A549 (cell line): Measurements from ENCODE around the gene SETBP1. TPM values are rescaled to one million over a fixed set of nuclear protein-coding genes. Genes with fewer than 3 reads are reported as not detected.

Source experiments
- ATAC-seq, 2 experiments: fragments of 200-7000 bp in 1 of 2; fragments of >200 bp in 1 of 2; cut with Nextera tagmentation in 1 of 2; cut with Tn5 transposase in 1 of 2; 3 replicates each; pipeline versions ENCODE4 v1.8.0 to v1.9.1; 2018 to 2020; ENCODE audit warnings: mild to moderate bottlenecking in 1 of 2, moderate library complexity in 1 of 2
- CTCF ChIA-PET: fragments of 300-600 bp; sonication (Branson Sonifier 250); formaldehyde crosslinking; extraction: SDS; loops from one replicate; lab custom pipeline; 2021; ENCODE audit warnings: antibody characterized with exemption, inconsistent platforms; lab: Yijun Ruan, JAX
- POLR2A ChIA-PET: fragments of 350-600 bp; formaldehyde crosslinking; extraction: SDS; loops from one replicate; lab custom pipeline; 2021; ENCODE audit warnings: antibody characterized with exemption, inconsistent platforms; lab: Yijun Ruan, JAX
- DNase-seq, 2 experiments: peaks; one replicate each; pipeline versions ENCODE4 v3.0.0 to v3.0.0-alpha.2; 2011 to 2016; ENCODE audit warnings: low read depth in 1 of 2, low spot score in 1 of 2
- FAIRE-seq: peaks from 2 replicates; lab custom pipeline; 2011; peaks lifted over from hg19 to GRCh38; lab: Jason Lieb, UNC
- H3K27ac ChIP-seq, 2 experiments: fragments of >200 bp; sonication (Bioruptor Twin); formaldehyde crosslinking; 3 replicates each; pipeline ENCODE4 v1.5.1; 2016 to 2017
- H3K4me1 ChIP-seq: fragments of >200 bp; sonication (Bioruptor Twin); formaldehyde crosslinking; 3 replicates; pipeline ENCODE4 v1.6.1; 2016
- H3K4me2 ChIP-seq: fragments of >200 bp; sonication (Bioruptor Twin); formaldehyde crosslinking; 3 replicates; pipeline ENCODE4 v1.6.1; 2016
- H3K4me3 ChIP-seq: fragments of >200 bp; sonication (Bioruptor Twin); formaldehyde crosslinking; 3 replicates; pipeline ENCODE4 v1.5.1; 2016
- H3K9me3 ChIP-seq: fragments of >200 bp; sonication (Bioruptor Twin); formaldehyde crosslinking; 3 replicates; pipeline ENCODE4 v1.6.1; 2016
- BHLHE40 ChIP-seq: IDR thresholded peaks from 2 replicates; pipeline ENCODE4 v1.6.1; 2012; ENCODE audit warnings: low read depth, low read length, inconsistent platforms
- CBX2 ChIP-seq: fragments of 200-600 bp; sonication (generic); IDR thresholded peaks from 2 replicates; pipeline ENCODE4 v1.6.1; 2016; ENCODE audit warnings: low read depth, mild to moderate bottlenecking, borderline replicate concordance
- CEBPB ChIP-seq, 2 experiments: fragments of >200 bp in 1 of 2; sonication (Bioruptor Twin) in 1 of 2; formaldehyde crosslinking in 1 of 2; IDR thresholded peaks; 2 replicates each; pipeline ENCODE4 v1.6.1; 2012 to 2016
- CHD2 ChIP-seq: fragments of 150-350 bp; IDR thresholded peaks from 2 replicates; pipeline ENCODE4 v1.6.1; 2014; ENCODE audit warnings: low read length; ENCODE audit not compliant: partially characterized antibody
- EP300 ChIP-seq, 2 experiments: fragments of >200 bp; sonication (Bioruptor Twin); formaldehyde crosslinking; IDR thresholded peaks; 2 replicates in 1 of 2; 3 replicates in 1 of 2; pipeline ENCODE4 v1.6.1; 2016 to 2017
- FOSL2 ChIP-seq, 2 experiments: fragments of 450-650 bp in 1 of 2; fragments of >200 bp in 1 of 2; sonication (Bioruptor Twin) in 1 of 2; formaldehyde crosslinking; IDR thresholded peaks; 2 replicates each; pipeline versions ENCODE4 v1.5.0 to v1.6.1; 2016 to 2020; ENCODE audit warnings: mild to moderate bottlenecking in 1 of 2, moderate library complexity in 1 of 2
- GATA3 ChIP-seq: IDR thresholded peaks from 2 replicates; pipeline ENCODE4 v1.6.1; 2012; ENCODE audit warnings: borderline replicate concordance
- HDAC2 ChIP-seq: fragments of 200-600 bp; sonication (generic); IDR thresholded peaks from 2 replicates; pipeline ENCODE4 v1.6.1; 2016
- HEYL ChIP-seq: fragments of 250-450 bp; sonication (Bioruptor Pico); IDR thresholded peaks from 2 replicates; pipeline ENCODE4 v1.8.0; 2021; ENCODE audit warnings: mild to moderate bottlenecking, moderate library complexity
- HOXB13 ChIP-seq: fragments of 250-450 bp; sonication (Bioruptor Pico); IDR thresholded peaks from 2 replicates; pipeline ENCODE4 v1.5.0; 2020; ENCODE audit warnings: low read depth, mild to moderate bottlenecking, moderate library complexity
- KDM5A ChIP-seq: fragments of 200-600 bp; sonication (generic); IDR thresholded peaks from 2 replicates; pipeline ENCODE4 v1.6.1; 2016; ENCODE audit warnings: antibody characterized with exemption, mild to moderate bottlenecking
- MAFK ChIP-seq: fragments of 450-650 bp; IDR thresholded peaks from 2 replicates; pipeline ENCODE4 v1.6.1; 2014; ENCODE audit not compliant: partially characterized antibody
- MYC ChIP-seq: IDR thresholded peaks from 2 replicates; pipeline ENCODE4 v1.6.1; 2012; ENCODE audit warnings: mild to moderate bottlenecking, inconsistent platforms, low read length, improper control_type of control experiment, borderline replicate concordance
- NFE2L2 ChIP-seq: fragments of 150-350 bp; conservative IDR thresholded peaks from 2 replicates; pipeline ENCODE4 v1.6.1; 2014; ENCODE audit warnings: low read length
- PHF8 ChIP-seq: fragments of 200-600 bp; sonication (generic); IDR thresholded peaks from 2 replicates; pipeline ENCODE4 v1.6.1; 2016; ENCODE audit warnings: low read depth, mild to moderate bottlenecking, antibody characterized with exemption, moderate library complexity, borderline replicate concordance
- POLR2AphosphoS2 ChIP-seq: conservative IDR thresholded peaks from 2 replicates; pipeline ENCODE4 v1.6.1; 2012; ENCODE audit warnings: low read length, improper control_type of control experiment, inconsistent platforms
- RAD21 ChIP-seq, 2 experiments: fragments of >200 bp in 1 of 2; sonication (Bioruptor Twin) in 1 of 2; formaldehyde crosslinking in 1 of 2; IDR thresholded peaks in 1 of 2; conservative IDR thresholded peaks in 1 of 2; 2 replicates in 1 of 2; 3 replicates in 1 of 2; pipeline ENCODE4 v1.6.1; 2012 to 2018; ENCODE audit warnings: inconsistent platforms in 1 of 2
- RARB ChIP-seq: fragments of 250-450 bp; sonication (Bioruptor Pico); IDR thresholded peaks from 2 replicates; pipeline ENCODE4 v1.8.0; 2021; ENCODE audit warnings: mild to moderate bottlenecking, moderate library complexity
- RFX5 ChIP-seq: fragments of 450-650 bp; IDR thresholded peaks from 2 replicates; pipeline ENCODE4 v1.7.1; 2014; ENCODE audit warnings: antibody characterized with exemption, mild to moderate bottlenecking, moderate library complexity
- TFCP2L1 ChIP-seq: fragments of 250-450 bp; sonication (Bioruptor Pico); IDR thresholded peaks from 2 replicates; pipeline ENCODE4 v1.5.0; 2021; ENCODE audit warnings: mild to moderate bottlenecking
- ZFP36 ChIP-seq: fragments of 450-650 bp; IDR thresholded peaks from 2 replicates; pipeline ENCODE4 v1.6.1; 2014; ENCODE audit warnings: borderline replicate concordance; ENCODE audit not compliant: partially characterized antibody
- WGBS: methylation state at CpG from one replicate; pipeline ENCODE4 v1.1.6; 2017; ENCODE audit errors: missing lambda C conversion rate; 5-methylcytosine and 5-hydroxymethylcytosine counted together
- polyA plus RNA-seq, 4 experiments: library from polyadenylated mRNA; depleted of rRNA in 3 of 4; stranded (reverse); fragments of >200 nt; fragmentation: RNase III in 1 of 4; extraction: RNeasy Plus Mini Kit Qiagen cat#74134 plus additional on column Dnase treatment in 1 of 4; gene quantifications; 2 replicates in 3 of 4; 3 replicates in 1 of 4; pipeline ENCODE4 v1.2.3, GENCODE V29; 2011 to 2017
- TF ChIP-seq, protein P1 (sequence below): fragments of 250-450 bp; sonication (Bioruptor Pico); IDR thresholded peaks from 2 replicates; pipeline ENCODE4 v1.5.0; 2021; ENCODE audit warnings: mild to moderate bottlenecking, moderate library complexity, borderline replicate concordance
- TF ChIP-seq, protein P2 (sequence below): fragments of 200-600 bp; sonication (generic); IDR thresholded peaks from 2 replicates; pipeline ENCODE4 v1.6.1; 2016; ENCODE audit warnings: antibody characterized with exemption, mild to moderate bottlenecking, moderate library complexity
- TF ChIP-seq, protein P3 (sequence below): fragments of 250-450 bp; sonication (Bioruptor Pico); IDR thresholded peaks from 2 replicates; pipeline ENCODE4 v1.5.0; 2020; ENCODE audit warnings: low read depth, mild to moderate bottlenecking, moderate library complexity
- TF ChIP-seq, protein P4 (sequence below): fragments of 150-350 bp; IDR thresholded peaks from 2 replicates; pipeline ENCODE4 v1.6.1; 2014; ENCODE audit warnings: low read depth, mild to moderate bottlenecking, low read length
- TF ChIP-seq, protein P5 (sequence below): fragments of >200 bp; sonication (Bioruptor Twin); formaldehyde crosslinking; IDR thresholded peaks from 3 replicates; pipeline ENCODE4 v1.6.1; 2016
- TF ChIP-seq, protein P6 (sequence below): IDR thresholded peaks from 2 replicates; pipeline ENCODE4 v1.6.1; 2012

The SETBP1 gene
- polyA plus RNA-seq, 2 of the 4 experiments (the other 2 are of a cell fraction): 0.50 to 1.9 TPM

DNA sequence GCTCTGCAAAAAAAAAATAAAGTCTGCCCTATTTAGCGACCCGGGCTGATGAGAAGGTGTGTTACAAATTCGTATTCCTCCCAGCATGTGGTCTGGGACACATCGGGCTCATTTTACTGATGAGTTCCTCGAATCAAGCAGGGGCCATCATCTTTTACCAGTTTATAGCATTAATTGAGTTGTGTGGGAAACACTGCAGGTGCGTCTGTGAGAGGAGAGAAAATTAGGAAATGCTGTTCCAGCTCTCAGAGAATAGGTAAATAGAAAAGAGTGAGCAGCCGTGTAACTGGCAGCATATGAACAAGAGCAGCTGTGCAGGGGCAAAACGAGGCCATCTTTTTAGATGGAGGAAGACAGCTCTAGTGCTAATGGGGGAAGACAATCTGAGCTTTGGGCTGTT lies 216.7 kb downstream of the SETBP1 start (continued):
- TF ChIP-seq, protein P1, sequence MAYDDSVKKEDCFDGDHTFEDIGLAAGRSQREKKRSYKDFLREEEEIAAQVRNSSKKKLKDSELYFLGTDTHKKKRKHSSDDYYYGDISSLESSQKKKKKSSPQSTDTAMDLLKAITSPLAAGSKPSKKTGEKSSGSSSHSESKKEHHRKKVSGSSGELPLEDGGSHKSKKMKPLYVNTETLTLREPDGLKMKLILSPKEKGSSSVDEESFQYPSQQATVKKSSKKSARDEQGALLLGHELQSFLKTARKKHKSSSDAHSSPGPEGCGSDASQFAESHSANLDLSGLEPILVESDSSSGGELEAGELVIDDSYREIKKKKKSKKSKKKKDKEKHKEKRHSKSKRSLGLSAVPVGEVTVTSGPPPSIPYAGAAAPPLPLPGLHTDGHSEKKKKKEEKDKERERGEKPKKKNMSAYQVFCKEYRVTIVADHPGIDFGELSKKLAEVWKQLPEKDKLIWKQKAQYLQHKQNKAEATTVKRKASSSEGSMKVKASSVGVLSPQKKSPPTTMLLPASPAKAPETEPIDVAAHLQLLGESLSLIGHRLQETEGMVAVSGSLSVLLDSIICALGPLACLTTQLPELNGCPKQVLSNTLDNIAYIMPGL: no peak

DNA sequence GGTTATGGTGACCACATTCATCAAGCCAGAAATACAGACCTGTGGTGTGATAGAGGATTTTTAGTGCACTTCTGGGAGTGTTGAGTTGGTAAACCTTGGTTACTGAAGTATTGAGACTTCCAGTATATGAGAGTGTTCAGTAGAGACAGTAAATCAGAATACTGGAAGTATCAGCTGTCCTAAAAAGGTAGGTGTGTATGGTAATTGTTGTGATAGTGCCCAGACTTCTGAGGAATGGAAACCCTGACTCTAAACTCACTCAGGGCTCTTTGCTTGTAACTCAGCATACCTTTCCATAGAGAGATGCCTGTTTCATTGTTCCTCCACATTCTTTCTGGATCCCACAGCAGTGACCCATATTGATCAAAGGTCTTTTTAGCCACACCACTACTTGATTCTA lies 217.1 kb downstream of the SETBP1 start:
- ChIA-PET POLR2A (no interaction called here), CTCF (no interaction called here)
- no peak for TF ChIP-seq RFX5
- no peak for TF ChIP-seq ZFP36
- no peak for TF ChIP-seq MYC
- no peak for TF ChIP-seq RARB
- no peak for TF ChIP-seq PHF8
- TF ChIP-seq CBX2: no peak
- no peak for TF ChIP-seq EP300 (IDR thresholded peaks at IDR 0.05)
- no peak for TF ChIP-seq TFCP2L1 (CRISPR knock-in tag)
- no peak for TF ChIP-seq BHLHE40
- TF ChIP-seq, protein P2, sequence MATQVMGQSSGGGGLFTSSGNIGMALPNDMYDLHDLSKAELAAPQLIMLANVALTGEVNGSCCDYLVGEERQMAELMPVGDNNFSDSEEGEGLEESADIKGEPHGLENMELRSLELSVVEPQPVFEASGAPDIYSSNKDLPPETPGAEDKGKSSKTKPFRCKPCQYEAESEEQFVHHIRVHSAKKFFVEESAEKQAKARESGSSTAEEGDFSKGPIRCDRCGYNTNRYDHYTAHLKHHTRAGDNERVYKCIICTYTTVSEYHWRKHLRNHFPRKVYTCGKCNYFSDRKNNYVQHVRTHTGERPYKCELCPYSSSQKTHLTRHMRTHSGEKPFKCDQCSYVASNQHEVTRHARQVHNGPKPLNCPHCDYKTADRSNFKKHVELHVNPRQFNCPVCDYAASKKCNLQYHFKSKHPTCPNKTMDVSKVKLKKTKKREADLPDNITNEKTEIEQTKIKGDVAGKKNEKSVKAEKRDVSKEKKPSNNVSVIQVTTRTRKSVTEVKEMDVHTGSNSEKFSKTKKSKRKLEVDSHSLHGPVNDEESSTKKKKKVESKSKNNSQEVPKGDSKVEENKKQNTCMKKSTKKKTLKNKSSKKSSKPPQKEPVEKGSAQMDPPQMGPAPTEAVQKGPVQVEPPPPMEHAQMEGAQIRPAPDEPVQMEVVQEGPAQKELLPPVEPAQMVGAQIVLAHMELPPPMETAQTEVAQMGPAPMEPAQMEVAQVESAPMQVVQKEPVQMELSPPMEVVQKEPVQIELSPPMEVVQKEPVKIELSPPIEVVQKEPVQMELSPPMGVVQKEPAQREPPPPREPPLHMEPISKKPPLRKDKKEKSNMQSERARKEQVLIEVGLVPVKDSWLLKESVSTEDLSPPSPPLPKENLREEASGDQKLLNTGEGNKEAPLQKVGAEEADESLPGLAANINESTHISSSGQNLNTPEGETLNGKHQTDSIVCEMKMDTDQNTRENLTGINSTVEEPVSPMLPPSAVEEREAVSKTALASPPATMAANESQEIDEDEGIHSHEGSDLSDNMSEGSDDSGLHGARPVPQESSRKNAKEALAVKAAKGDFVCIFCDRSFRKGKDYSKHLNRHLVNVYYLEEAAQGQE: no peak
- no peak for TF ChIP-seq MAFK
- TF ChIP-seq, protein P3, sequence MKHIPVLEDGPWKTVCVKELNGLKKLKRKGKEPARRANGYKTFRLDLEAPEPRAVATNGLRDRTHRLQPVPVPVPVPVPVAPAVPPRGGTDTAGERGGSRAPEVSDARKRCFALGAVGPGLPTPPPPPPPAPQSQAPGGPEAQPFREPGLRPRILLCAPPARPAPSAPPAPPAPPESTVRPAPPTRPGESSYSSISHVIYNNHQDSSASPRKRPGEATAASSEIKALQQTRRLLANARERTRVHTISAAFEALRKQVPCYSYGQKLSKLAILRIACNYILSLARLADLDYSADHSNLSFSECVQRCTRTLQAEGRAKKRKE: no peak
- no peak for TF ChIP-seq CEBPB (IDR thresholded peaks at IDR 0.05)
- no peak for TF ChIP-seq CHD2
- FAIRE-seq: no peak
- no peaks in the 10 kb centered on the region for H3K4me1 ChIP-seq
- DNase-seq: no peak
- H3K9me3 ChIP-seq: no peaks in the 10 kb centered on the region
- H3K4me2 ChIP-seq: no peak overlapping the region
- H3K27ac ChIP-seq: no peak overlapping the region
- H3K4me3 ChIP-seq: no peak overlapping the region
- no peak for ATAC-seq

DNA sequence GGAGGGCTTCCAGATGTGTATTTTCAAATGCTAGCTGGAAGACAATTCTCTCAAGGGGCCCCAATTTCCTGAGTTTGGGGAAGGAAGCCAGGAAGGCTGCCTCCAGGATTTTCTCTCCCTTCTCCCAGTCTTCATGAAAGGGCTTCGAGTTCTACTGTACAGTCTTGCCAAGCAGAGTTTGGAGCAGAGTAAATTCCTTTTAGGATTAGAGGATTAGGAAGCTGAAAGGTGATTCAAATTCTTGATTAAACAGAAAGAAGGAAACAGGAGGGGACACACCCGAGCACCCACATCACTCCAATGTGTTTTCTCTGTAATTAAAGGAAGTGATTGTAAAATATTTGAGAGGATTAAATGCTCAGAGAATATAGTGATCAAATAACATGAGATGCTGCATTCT lies 217.8 kb downstream of the SETBP1 start:
- FAIRE-seq: no peak
- ChIA-PET CTCF (no interaction called here), POLR2A (no interaction called here)
- H3K9me3 ChIP-seq: no peaks in the 10 kb centered on the region
- WGBS: 22% methylated on average over 2 of the region's 2 CpGs
- ATAC-seq: no peak
- DNase-seq: no peak
- H3K4me1 ChIP-seq: no peaks in the 10 kb centered on the region
- H3K27ac ChIP-seq: no peak overlapping the region
- no peak overlapping the region for H3K4me3 ChIP-seq
- H3K4me2 ChIP-seq: no peak overlapping the region
- TF ChIP-seq, protein P4, sequence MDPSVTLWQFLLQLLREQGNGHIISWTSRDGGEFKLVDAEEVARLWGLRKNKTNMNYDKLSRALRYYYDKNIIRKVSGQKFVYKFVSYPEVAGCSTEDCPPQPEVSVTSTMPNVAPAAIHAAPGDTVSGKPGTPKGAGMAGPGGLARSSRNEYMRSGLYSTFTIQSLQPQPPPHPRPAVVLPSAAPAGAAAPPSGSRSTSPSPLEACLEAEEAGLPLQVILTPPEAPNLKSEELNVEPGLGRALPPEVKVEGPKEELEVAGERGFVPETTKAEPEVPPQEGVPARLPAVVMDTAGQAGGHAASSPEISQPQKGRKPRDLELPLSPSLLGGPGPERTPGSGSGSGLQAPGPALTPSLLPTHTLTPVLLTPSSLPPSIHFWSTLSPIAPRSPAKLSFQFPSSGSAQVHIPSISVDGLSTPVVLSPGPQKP: no peak
- no peak for TF ChIP-seq RAD21 (conservative IDR thresholded peaks at IDR 0.05 in 1 of 2, IDR thresholded peaks at IDR 0.05 in 1 of 2)
- TF ChIP-seq HOXB13 (CRISPR knock-in tag): no peak
- no peak for TF ChIP-seq RFX5
- TF ChIP-seq HEYL (CRISPR knock-in tag): no peak
- no peak for TF ChIP-seq FOSL2 (IDR thresholded peaks at IDR 0.05)
- TF ChIP-seq FOSL2 (CRISPR knock-in tag; IDR thresholded peaks at IDR 0.05): no peak
- TF ChIP-seq NFE2L2: no peak
- TF ChIP-seq, protein P5, sequence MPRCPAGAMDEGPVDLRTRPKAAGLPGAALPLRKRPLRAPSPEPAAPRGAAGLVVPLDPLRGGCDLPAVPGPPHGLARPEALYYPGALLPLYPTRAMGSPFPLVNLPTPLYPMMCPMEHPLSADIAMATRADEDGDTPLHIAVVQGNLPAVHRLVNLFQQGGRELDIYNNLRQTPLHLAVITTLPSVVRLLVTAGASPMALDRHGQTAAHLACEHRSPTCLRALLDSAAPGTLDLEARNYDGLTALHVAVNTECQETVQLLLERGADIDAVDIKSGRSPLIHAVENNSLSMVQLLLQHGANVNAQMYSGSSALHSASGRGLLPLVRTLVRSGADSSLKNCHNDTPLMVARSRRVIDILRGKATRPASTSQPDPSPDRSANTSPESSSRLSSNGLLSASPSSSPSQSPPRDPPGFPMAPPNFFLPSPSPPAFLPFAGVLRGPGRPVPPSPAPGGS: no peak
- TF ChIP-seq HDAC2: no peak
- TF ChIP-seq GATA3: no peak
- TF ChIP-seq, protein P6, sequence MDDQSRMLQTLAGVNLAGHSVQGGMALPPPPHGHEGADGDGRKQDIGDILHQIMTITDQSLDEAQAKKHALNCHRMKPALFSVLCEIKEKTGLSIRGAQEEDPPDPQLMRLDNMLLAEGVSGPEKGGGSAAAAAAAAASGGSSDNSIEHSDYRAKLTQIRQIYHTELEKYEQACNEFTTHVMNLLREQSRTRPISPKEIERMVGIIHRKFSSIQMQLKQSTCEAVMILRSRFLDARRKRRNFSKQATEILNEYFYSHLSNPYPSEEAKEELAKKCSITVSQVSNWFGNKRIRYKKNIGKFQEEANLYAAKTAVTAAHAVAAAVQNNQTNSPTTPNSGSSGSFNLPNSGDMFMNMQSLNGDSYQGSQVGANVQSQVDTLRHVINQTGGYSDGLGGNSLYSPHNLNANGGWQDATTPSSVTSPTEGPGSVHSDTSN: no peak
- no peak for TF ChIP-seq KDM5A
- no peak for TF ChIP-seq POLR2AphosphoS2
- TF ChIP-seq, protein P3: no peak
